Esophagus (tissue), 2 donors: Measurements from ENCODE around the gene PLXNC1. TPM values are rescaled to one million over a fixed set of nuclear protein-coding genes. Genes with fewer than 3 reads are reported as not detected.

Source experiments
- H3K27ac ChIP-seq, 2 donors: one replicate each; pipeline ENCODE4 v1.5.1; 2013; ENCODE audit warnings: low read depth in 2 of 2, mild to moderate bottlenecking in 2 of 2, inconsistent platforms in 1 of 2, low read length in 1 of 2, moderate library complexity in 1 of 2
- H3K27me3 ChIP-seq, 2 donors: one replicate each; pipeline ENCODE4 v1.6.1; 2013; ENCODE audit warnings: low read length in 2 of 2, control low read depth in 1 of 2, mild to moderate bottlenecking in 1 of 2; ENCODE audit not compliant: insufficient read depth in 2 of 2, control insufficient read depth in 1 of 2
- H3K36me3 ChIP-seq, 2 donors: one replicate each; pipeline ENCODE4 v1.6.1; 2013; ENCODE audit warnings: low read length in 1 of 2; ENCODE audit not compliant: control insufficient read depth in 2 of 2, insufficient read depth in 2 of 2
- H3K4me1 ChIP-seq, 2 donors: one replicate each; pipeline ENCODE4 v1.6.1; 2013; ENCODE audit warnings: low read length in 1 of 2; ENCODE audit not compliant: control insufficient read depth in 2 of 2, insufficient read depth in 2 of 2
- H3K4me3 ChIP-seq, 2 donors: one replicate each; pipeline ENCODE4 v1.5.1; 2013; ENCODE audit warnings: low read length in 2 of 2, mild to moderate bottlenecking in 2 of 2, low read depth in 1 of 2, moderate library complexity in 1 of 2
- H3K9me3 ChIP-seq, 2 donors: one replicate each; pipeline ENCODE4 v1.6.1; 2013; ENCODE audit warnings: mild to moderate bottlenecking in 2 of 2, low read depth in 1 of 2, low read length in 1 of 2, moderate library complexity in 1 of 2; ENCODE audit not compliant: control insufficient read depth in 2 of 2, insufficient read depth in 1 of 2
- WGBS, 2 donors: extraction: QIAGEN DNeasy Blood & Tissue Kit; methylation state at CpG; one replicate each; pipeline ENCODE4 v1.1.7; 2013; 5-methylcytosine and 5-hydroxymethylcytosine counted together
- polyA plus RNA-seq, 2 donors: library from polyadenylated mRNA; stranded (reverse); fragments of 200-250 nt; gene quantifications; one replicate each; pipeline ENCODE4 v1.2.3, GENCODE V29; 2013
- donor health status: healthy with polysubstance abuse.
- donor health status: Bipolar disorder and iron deficiency.

The PLXNC1 gene
- polyA plus RNA-seq, 2 donors, result 0.24 to 0.41 TPM

GRCh38 chr12:94239332-94239993, 91.1 kb downstream of the PLXNC1 start:
- Histone ChIP-seq H3K4me3 (no peak overlapping the region), H3K9me3 (no peaks in the 10 kb centered on the region), H3K27ac (no peak overlapping the region), H3K27me3 (no peaks in the 10 kb centered on the region), H3K36me3 (no peaks in the 10 kb centered on the region), H3K4me1 (no peaks in the 10 kb centered on the region)
- 89 to 90% methylated on average over 7 of the region's 7 CpGs for WGBS, 2 donors

DNA sequence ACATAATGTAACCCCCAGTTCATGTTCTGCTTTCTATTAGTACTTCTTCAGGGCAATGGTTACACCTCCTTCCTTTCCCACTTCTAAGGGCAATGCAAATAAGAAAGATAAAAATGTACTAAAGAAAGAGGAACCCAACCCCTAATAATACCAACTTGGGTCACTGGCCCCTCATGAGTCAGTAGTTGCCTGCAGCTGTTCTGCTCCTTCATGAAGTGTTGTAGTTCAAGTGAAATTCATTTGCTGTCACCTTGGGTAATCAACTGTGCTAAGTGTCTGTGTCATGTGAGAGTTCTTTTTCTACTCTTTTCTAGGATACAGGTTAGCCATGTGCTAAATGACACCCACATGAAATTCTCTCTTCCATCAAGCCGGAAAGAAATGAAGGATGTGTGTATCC, 91.8 kb downstream of the PLXNC1 start:
- Histone ChIP-seq H3K36me3 (no peaks in the 10 kb centered on the region), H3K9me3 (no peaks in the 10 kb centered on the region), H3K27ac (no peak overlapping the region), H3K4me3 (no peak overlapping the region), H3K4me1 (no peaks in the 10 kb centered on the region), H3K27me3 (no peaks in the 10 kb centered on the region)
- WGBS, 2 donors, result 86 to 92% methylated on average over 1 of the region's 1 CpG

- Histone ChIP-seq H3K36me3 (no peaks in the 10 kb centered on the region), H3K9me3 (no peaks in the 10 kb centered on the region), H3K27me3 (no peaks in the 10 kb centered on the region), H3K27ac (no peak overlapping the region), H3K4me1 (no peaks in the 10 kb centered on the region), H3K4me3 (no peak overlapping the region)
- 74 to 86% methylated on average over 6 of the region's 6 CpGs for WGBS, 2 donors
Measured at GRCh38 chr12:94242901-94243300, 94.5 kb downstream of the PLXNC1 start.

DNA sequence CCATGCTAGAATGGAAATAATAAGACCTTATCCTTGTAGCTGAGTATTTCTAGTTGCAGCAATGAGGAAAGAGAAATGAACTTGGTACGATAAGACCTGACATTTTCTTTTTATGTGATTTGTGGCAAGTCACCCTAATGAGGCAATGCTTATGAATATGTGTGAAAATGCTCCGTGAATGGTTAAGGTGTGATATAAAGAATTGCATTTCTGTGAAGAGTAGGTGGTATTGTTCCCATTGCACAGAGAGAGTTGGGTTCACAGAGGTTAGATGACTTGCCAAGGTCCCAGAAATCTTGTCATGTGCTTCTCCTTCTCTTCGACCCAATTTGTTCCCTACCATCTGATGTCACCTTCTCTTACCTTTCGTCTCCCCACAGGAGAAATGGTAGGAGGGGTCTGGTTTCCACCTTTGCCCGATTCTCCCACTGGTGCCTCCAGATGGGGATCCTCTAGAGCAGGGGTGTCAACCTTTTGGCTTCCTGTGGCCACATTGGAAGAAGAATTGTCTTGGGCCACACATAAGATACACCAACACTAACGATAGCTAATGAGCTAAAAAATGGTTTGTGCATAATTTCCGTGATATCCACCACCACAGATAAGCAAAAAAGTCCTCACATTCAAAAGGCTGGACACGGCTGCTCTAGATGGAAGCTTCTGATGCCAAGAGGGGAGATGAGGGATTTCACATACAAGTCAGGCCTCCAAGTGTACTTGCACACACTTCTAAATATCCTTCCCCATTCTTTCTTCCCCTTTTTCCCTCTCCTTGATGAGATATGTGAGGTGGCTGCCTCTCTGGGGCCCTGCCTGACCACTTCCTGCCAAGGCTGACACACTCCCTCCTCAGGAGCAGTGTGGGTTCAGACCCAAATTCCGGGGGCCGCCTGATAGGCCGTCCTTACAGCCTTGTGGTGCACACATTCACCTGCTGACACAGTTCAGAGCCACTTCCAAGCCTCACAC, 96.1 kb downstream of the PLXNC1 start:
- Histone ChIP-seq H3K4me1 (no peaks in the 10 kb centered on the region), H3K4me3 (no peak overlapping the region), H3K27me3 (no peaks in the 10 kb centered on the region), H3K9me3 (no peaks in the 10 kb centered on the region), H3K27ac (no peak overlapping the region), H3K36me3 (no peaks in the 10 kb centered on the region)
- 80 to 87% methylated on average over 11 of the region's 11 CpGs for WGBS, 2 donors

DNA sequence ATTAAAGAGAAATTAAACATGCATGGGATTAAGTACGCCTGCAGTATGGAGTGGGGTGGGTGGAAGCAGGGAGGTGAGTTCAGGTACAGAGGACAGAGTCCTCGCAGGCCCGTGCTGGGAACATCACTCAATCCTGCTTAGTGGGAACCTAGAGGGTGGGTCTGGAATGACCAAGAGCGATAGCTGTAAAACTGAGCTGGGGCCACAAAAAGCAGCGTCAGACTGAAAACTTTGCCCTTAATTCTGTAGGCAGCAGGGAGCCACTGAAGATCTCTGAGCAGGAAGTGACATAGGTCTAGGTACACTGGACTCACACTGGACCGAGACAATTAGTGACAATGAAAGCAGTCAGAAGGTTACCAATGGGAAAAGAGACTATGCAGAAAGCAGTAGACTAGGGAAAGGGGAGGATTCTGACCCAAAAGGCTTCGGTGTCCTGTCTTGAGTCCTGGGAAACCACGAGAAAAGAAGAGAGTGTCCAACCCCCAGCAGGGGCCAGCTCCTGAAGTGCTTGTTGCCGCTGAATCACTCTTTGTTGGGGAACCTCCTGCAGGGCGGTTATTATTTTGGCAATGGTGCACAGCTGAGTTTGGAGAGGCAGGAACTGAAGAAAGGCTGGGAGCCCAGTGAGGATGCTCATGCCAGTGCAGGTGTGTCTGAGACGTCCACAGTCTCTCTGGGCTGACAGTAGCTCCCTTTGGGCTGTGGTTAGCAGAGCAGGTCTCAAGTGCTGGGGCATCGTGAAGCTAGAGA, 97.4 kb downstream of the PLXNC1 start:
- H3K9me3 ChIP-seq, result no peaks in the 10 kb centered on the region
- no peak overlapping the region for H3K27ac ChIP-seq
- H3K27me3 ChIP-seq, result no peaks in the 10 kb centered on the region
- no peak overlapping the region for H3K4me3 ChIP-seq
- H3K36me3 ChIP-seq, result no peaks in the 10 kb centered on the region
- WGBS, 2 donors, result 71 to 84% methylated on average over 12 of the region's 12 CpGs
- H3K4me1 ChIP-seq, result no peaks in the 10 kb centered on the region

- no peaks in the 10 kb centered on the region for H3K9me3 ChIP-seq
- WGBS, 2 donors, result 69 to 70% methylated on average over 2 of the region's 2 CpGs
- H3K4me3 ChIP-seq, result no peak overlapping the region
Measured at GRCh38 chr12:94247246-94247645, 98.9 kb downstream of the PLXNC1 start.

DNA sequence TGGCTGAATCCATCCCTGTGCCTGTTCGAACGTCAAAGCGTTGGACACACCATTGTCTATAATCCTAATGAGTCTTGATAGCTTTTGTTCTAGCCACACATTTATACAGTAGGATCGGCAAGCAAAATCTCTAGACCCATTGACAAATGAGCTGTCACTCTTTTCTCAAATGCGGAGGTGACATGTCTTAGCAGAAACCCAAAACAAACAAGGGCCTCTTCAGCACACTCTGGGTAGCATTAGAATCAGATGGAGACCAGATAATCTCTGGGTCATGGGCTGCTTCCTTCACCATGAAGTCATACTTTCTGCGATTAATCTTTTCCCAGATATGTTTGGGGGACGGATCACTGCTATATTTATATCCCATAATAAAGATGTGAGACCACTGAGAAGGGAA, 100.2 kb downstream of the PLXNC1 start:
- WGBS, 2 donors, result 75% methylated on average over 7 of the region's 7 CpGs
- no peak overlapping the region for H3K4me3 ChIP-seq
- no peaks in the 10 kb centered on the region for H3K9me3 ChIP-seq
- no peak overlapping the region for H3K27ac ChIP-seq
- no peaks in the 10 kb centered on the region for H3K27me3 ChIP-seq
- no peaks in the 10 kb centered on the region for H3K36me3 ChIP-seq
- H3K4me1 ChIP-seq, result no peaks in the 10 kb centered on the region

More at GRCh38 chr12:94247246-94247645, 98.9 kb downstream of the PLXNC1 start:
- H3K27me3 ChIP-seq, result no peaks in the 10 kb centered on the region
- no peak overlapping the region for H3K27ac ChIP-seq
- no peaks in the 10 kb centered on the region for H3K4me1 ChIP-seq
- no peaks in the 10 kb centered on the region for H3K36me3 ChIP-seq

DNA sequence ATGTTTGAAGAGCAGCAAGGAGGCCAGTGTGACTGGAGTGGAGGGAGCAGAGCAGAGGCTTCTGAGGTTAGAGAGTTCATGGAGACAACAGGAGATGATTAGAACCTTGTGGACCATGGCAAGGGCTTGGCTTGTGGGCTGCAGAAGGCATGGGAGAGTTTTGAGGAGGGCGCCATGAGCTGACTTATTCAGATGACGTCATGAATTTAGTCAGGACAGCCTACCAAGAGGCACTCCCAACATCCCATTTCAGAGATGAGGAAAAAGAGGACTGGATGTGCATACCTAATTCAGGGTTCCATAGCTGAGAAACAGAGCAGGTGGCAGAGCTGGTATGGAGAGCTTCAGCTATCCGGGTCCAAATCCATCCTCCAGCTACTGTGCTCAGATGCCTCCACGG, 101.8 kb downstream of the PLXNC1 start:
- H3K27me3 ChIP-seq, result no peaks in the 10 kb centered on the region
- no peaks in the 10 kb centered on the region for H3K4me1 ChIP-seq
- H3K27ac ChIP-seq, result no peak overlapping the region
- no peak overlapping the region for H3K4me3 ChIP-seq
- 95 to 98% methylated on average over 4 of the region's 4 CpGs for WGBS, 2 donors
- H3K9me3 ChIP-seq, result no peaks in the 10 kb centered on the region
- H3K36me3 ChIP-seq, result no peaks in the 10 kb centered on the region

DNA sequence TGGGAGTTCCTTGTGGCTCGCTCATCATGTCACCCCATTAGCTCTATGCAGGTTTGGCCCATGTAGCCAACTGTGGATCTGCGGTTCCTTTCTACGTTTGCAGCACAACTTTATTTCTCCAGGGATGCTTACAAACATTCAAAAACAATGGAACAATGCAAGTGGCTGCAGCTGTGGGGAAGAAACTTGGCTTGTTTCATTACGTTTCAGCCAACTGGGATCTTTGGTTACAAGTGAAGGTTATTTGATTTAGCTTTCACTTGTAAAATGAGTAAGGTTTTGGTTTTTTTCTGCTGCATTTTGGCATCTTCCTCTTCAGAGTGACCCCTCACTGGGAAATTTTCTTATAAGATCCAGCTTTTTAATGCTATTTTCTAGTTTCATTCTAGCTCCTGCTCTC, 105.9 kb downstream of the PLXNC1 start:
- H3K27me3 ChIP-seq, result no peaks in the 10 kb centered on the region
- no peaks in the 10 kb centered on the region for H3K4me1 ChIP-seq
- no peaks in the 10 kb centered on the region for H3K9me3 ChIP-seq
- WGBS, 2 donors, result 77 to 79% methylated on average over 4 of the region's 4 CpGs
- H3K4me3 ChIP-seq, result no peak overlapping the region
- H3K27ac ChIP-seq, result no peak overlapping the region
- no peaks in the 10 kb centered on the region for H3K36me3 ChIP-seq
